ENCODE measurements around the gene RARG.

Gene RARG

GRCh38 chr12:53241623-53242412 lies 9.8 kb upstream of the RARG start:
- DNase-seq, result no peak

- DNase-seq, result no peak
These were observed 7.7 kb upstream of the RARG start for GRCh38 chr12:53239643-53240258.

- DNase-seq, result no peak
These were observed 4.6 kb upstream of the RARG start for GRCh38 chr12:53236443-53237111.

GRCh38 chr12:53235742-53236442 lies 3.9 kb upstream of the RARG start:
- no peak for DNase-seq

GRCh38 chr12:53235164-53235563 lies 3.2 kb upstream of the RARG start:
- no peak for DNase-seq

GRCh38 chr12:53234271-53234914 lies 2.4 kb upstream of the RARG start:
- no peak for DNase-seq

- no peak for DNase-seq
These were observed 1.7 kb upstream of the RARG start for GRCh38 chr12:53233671-53234121.

GRCh38 chr12:53232646-53233461 lies 845 bp upstream of the RARG start:
- no peak for DNase-seq

GRCh38 chr12:53231671-53231920 lies 413 bp downstream of the RARG start:
- DNase-seq, result no peak

- DNase-seq, result no peak
These were observed 1.7 kb downstream of the RARG start for GRCh38 chr12:53230108-53230845.

GRCh38 chr12:53229454-53229853 lies 2.6 kb downstream of the RARG start:
- no peak for DNase-seq

GRCh38 chr12:53227836-53228235 lies 4.2 kb downstream of the RARG start:
- DNase-seq, result no peak

- no peak for DNase-seq
These were observed 4.7 kb downstream of the RARG start for GRCh38 chr12:53227341-53227740.

- DNase-seq, result no peak
These were observed 5.2 kb downstream of the RARG start for GRCh38 chr12:53226815-53227214.

- no peak for DNase-seq
These were observed 6.2 kb downstream of the RARG start for GRCh38 chr12:53225635-53226424.

- no peak for DNase-seq
These were observed 6.9 kb downstream of the RARG start for GRCh38 chr12:53224897-53225634.

- no peak for DNase-seq
These were observed 7.7 kb downstream of the RARG start for GRCh38 chr12:53224061-53224896.

GRCh38 chr12:53223389-53224060 lies 8.5 kb downstream of the RARG start:
- DNase-seq, result no peak
